GM10248 (cell line): ENCODE data around the gene TIAL1.

Source experiments
- CTCF ChIA-PET: fragments of 300-600 bp; sonication (Branson Sonifier 250); formaldehyde crosslinking; extraction: SDS; loops from one replicate; lab custom pipeline; 2021; ENCODE audit warnings: antibody characterized with exemption; lab: Yijun Ruan, JAX
- POLR2A ChIA-PET: fragments of 350-650 bp; sonication (Branson Sonifier 250); formaldehyde crosslinking; extraction: SDS; loops from one replicate; lab custom pipeline; 2020; ENCODE audit warnings: antibody characterized with exemption; lab: Yijun Ruan, JAX
- DNase-seq: peaks from one replicate; pipeline ENCODE4 v3.0.0; 2012; ENCODE audit errors: extremely low spot score
- TF ChIP-seq, protein P1 (sequence below): IDR thresholded peaks from 2 replicates; pipeline ENCODE4 v1.5.1; 2012; ENCODE audit warnings: mild to moderate bottlenecking, low read depth; ENCODE audit errors: extremely low read depth, missing control alignments, control extremely low read depth

Gene TIAL1

GRCh38 chr10:119640875-119641526, 44.2 kb upstream of the TIAL1 start:
- TF ChIP-seq, protein P1, sequence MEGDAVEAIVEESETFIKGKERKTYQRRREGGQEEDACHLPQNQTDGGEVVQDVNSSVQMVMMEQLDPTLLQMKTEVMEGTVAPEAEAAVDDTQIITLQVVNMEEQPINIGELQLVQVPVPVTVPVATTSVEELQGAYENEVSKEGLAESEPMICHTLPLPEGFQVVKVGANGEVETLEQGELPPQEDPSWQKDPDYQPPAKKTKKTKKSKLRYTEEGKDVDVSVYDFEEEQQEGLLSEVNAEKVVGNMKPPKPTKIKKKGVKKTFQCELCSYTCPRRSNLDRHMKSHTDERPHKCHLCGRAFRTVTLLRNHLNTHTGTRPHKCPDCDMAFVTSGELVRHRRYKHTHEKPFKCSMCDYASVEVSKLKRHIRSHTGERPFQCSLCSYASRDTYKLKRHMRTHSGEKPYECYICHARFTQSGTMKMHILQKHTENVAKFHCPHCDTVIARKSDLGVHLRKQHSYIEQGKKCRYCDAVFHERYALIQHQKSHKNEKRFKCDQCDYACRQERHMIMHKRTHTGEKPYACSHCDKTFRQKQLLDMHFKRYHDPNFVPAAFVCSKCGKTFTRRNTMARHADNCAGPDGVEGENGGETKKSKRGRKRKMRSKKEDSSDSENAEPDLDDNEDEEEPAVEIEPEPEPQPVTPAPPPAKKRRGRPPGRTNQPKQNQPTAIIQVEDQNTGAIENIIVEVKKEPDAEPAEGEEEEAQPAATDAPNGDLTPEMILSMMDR = no peak
- ChIA-PET CTCF (no interaction called here), POLR2A (no interaction called here)
- DNase-seq = no peak

DNA sequence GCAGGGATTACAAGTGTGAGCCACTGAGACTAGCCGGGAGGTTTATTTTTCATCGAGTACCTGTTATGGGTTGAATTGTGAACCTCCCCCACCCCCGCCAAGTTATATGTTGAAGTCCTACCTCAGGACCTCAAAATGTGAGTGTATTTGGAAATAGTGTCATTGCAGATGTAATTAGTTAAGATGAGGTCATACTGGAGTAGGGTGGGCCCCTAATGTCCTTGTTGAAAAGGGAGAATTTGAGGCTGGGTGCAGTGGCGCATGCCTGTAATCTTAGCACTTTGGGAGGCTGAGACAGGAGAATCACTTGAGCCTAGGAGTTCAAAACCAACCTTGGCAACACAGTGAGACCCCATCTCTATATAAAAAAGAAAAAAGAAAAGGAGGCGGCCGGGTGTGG, 43.6 kb upstream of the TIAL1 start:
- POLR2A ChIA-PET = no interaction called here
- TF ChIP-seq, protein P1 = no peak
- CTCF ChIA-PET = no interaction called here
- no peak for DNase-seq

GRCh38 chr10:119638982-119639381, 42.2 kb upstream of the TIAL1 start:
- no peak for DNase-seq
- ChIA-PET POLR2A (no interaction called here), CTCF (no interaction called here)
- TF ChIP-seq, protein P1 = no peak

GRCh38 chr10:119637631-119638030, 40.9 kb upstream of the TIAL1 start:
- TF ChIP-seq, protein P1 = no peak
- CTCF ChIA-PET = interaction anchor here (1.1 kb wide), 1 partner anchor 8 kb away, joined by 3 read pairs; no protein-coding TSS in a partner anchor
- no peak for DNase-seq
- POLR2A ChIA-PET = no interaction called here

GRCh38 chr10:119634219-119634544, 37.4 kb upstream of the TIAL1 start:
- POLR2A ChIA-PET = no interaction called here
- CTCF ChIA-PET = no interaction called here
- TF ChIP-seq, protein P1 = no peak
- DNase-seq = no peak

GRCh38 chr10:119633538-119634218, 36.9 kb upstream of the TIAL1 start:
- ChIA-PET POLR2A (no interaction called here), CTCF (no interaction called here)
- TF ChIP-seq, protein P1 = no peak
- no peak for DNase-seq
